Keratinocyte (primary cell): ENCODE results near the gene IRF2BP2. TPM values are rescaled to one million over a fixed set of nuclear protein-coding genes. Genes with fewer than 3 reads are reported as not detected.

Experiments used
- DNase-seq: peaks from one replicate; pipeline ENCODE4 v3.0.0-alpha.2; 2011; ENCODE audit warnings: low read depth, missing footprints, low spot score
- FAIRE-seq: peaks from 2 replicates; lab custom pipeline; 2011; peaks lifted over from hg19 to GRCh38; lab: Jason Lieb, UNC
- H2AFZ ChIP-seq: 2 replicates; pipeline ENCODE4 v1.6.0; 2012; ENCODE audit warnings: low read length, control low read depth, inconsistent platforms; ENCODE audit not compliant: control insufficient read depth
- H3K27ac ChIP-seq: 2 replicates; pipeline ENCODE4 v1.5.1; 2011; ENCODE audit warnings: low read length; ENCODE audit not compliant: control insufficient read depth, insufficient read depth
- H3K27me3 ChIP-seq: 3 replicates; pipeline ENCODE4 v1.6.0; 2011; ENCODE audit warnings: low read length; ENCODE audit not compliant: control insufficient read depth, insufficient read depth; ENCODE audit errors: extremely low read depth
- H3K36me3 ChIP-seq, 2 experiments: 2 replicates in 1 of 2; 3 replicates in 1 of 2; pipeline ENCODE4 v1.5.1; 2011; ENCODE audit warnings: low read length in 2 of 2, mild to moderate bottlenecking in 1 of 2; ENCODE audit not compliant: control insufficient read depth in 2 of 2, insufficient read depth in 2 of 2; ENCODE audit errors: extremely low read depth in 1 of 2
- H3K4me1 ChIP-seq: 3 replicates; pipeline ENCODE4 v1.5.1; 2011; ENCODE audit warnings: low read length; ENCODE audit not compliant: control insufficient read depth, insufficient read depth; ENCODE audit errors: extremely low read depth
- H3K4me2 ChIP-seq: 3 replicates; pipeline ENCODE4 v1.6.0; 2011; ENCODE audit warnings: low read depth, low read length; ENCODE audit not compliant: control insufficient read depth, insufficient read depth; ENCODE audit errors: extremely low read depth
- H3K4me3 ChIP-seq, 3 experiments: fragments of 200-600 bp in 1 of 3; sonication (generic) in 1 of 3; 2 replicates in 2 of 3; 3 replicates in 1 of 3; pipeline ENCODE4 v1.5.1; 2011 to 2016; ENCODE audit warnings: low read length in 3 of 3, mild to moderate bottlenecking in 3 of 3, control low read depth in 2 of 3, inconsistent platforms in 1 of 3, low read depth in 1 of 3, mixed read lengths in 1 of 3, mixed run types in 1 of 3, moderate library complexity in 1 of 3; ENCODE audit not compliant: control insufficient read depth in 2 of 3, insufficient read depth in 2 of 3; ENCODE audit errors: extremely low read depth in 1 of 3
- H3K79me2 ChIP-seq: 2 replicates; pipeline ENCODE4 v1.6.0; 2012; ENCODE audit warnings: low read length; ENCODE audit not compliant: control insufficient read depth, insufficient read depth
- H3K9ac ChIP-seq: 3 replicates; pipeline ENCODE4 v1.6.0; 2011; ENCODE audit warnings: low read length; ENCODE audit not compliant: control insufficient read depth, insufficient read depth; ENCODE audit errors: extremely low read depth
- H3K9me1 ChIP-seq: 3 replicates; pipeline ENCODE4 v1.6.0; 2011; ENCODE audit warnings: low read length; ENCODE audit not compliant: control insufficient read depth, insufficient read depth; ENCODE audit errors: extremely low read depth
- H3K9me3 ChIP-seq: 2 replicates; pipeline ENCODE4 v1.5.1; 2012; ENCODE audit warnings: low read depth, low read length; ENCODE audit not compliant: control insufficient read depth
- H4K20me1 ChIP-seq: 3 replicates; pipeline ENCODE4 v1.6.0; 2011; ENCODE audit warnings: low read length; ENCODE audit not compliant: control insufficient read depth, insufficient read depth; ENCODE audit errors: extremely low read depth
- CTCF ChIP-seq, 3 experiments: IDR thresholded peaks in 1 of 3; conservative IDR thresholded peaks in 1 of 3; optimal IDR thresholded peaks in 1 of 3; 2 replicates in 2 of 3; 3 replicates in 1 of 3; pipeline versions ENCODE3 to v1.5.1; 2011; ENCODE audit warnings: low read length in 3 of 3, mild to moderate bottlenecking in 3 of 3, moderate library complexity in 2 of 3, control low read depth in 1 of 3, inconsistent platforms in 1 of 3; ENCODE audit not compliant: insufficient read depth in 2 of 3; ENCODE audit errors: extremely low read depth in 1 of 3
- EZH2 ChIP-seq: IDR thresholded peaks from one replicate; pipeline ENCODE4 v1.6.1; 2012; ENCODE audit warnings: inconsistent platforms, mild to moderate bottlenecking, low read length, moderate library complexity
- dilution Hi-C: fragments of 300-500 bp; cut with MboI; formaldehyde crosslinking; loops from one replicate; pipeline ENCODE4 v1.7.0; 2020; ENCODE audit warnings: low sequenced_read_pairs; ENCODE audit not compliant: extremely low pct_ligation_motif_present
- polyA plus RNA-seq, 5 experiments: library from polyadenylated mRNA; depleted of rRNA in 3 of 5; stranded (reverse) in 3 of 5; stranded (forward) in 1 of 5; unstranded in 1 of 5; fragments of >200 nt; gene quantifications; 1 replicate in 1 of 5; 2 replicates in 3 of 5; 3 replicates in 1 of 5; pipeline versions ENCODE4 v1.2.1 to v1.2.3, GENCODE V29; 2011 to 2012; ENCODE audit warnings: missing spikeins in 2 of 5, low read depth in 1 of 5, low replicate concordance in 1 of 5

IRF2BP2 gene
- polyA plus RNA-seq, 1 donor (not counting 4 experiments of a cell fraction or from before 2014, with no cell fraction given), result 29.9 TPM

- dilution Hi-C loops, result no loop called here
- Histone ChIP-seq H2AFZ (no peak overlapping the region), H3K4me2 (peak overlapping the region; percentile 85), H3K27me3 (no peaks in the 10 kb centered on the region), H3K4me3 (peak overlapping the region; percentile 6 to 55 (median 15)), H3K9me3 (no peaks in the 10 kb centered on the region), H3K9ac (peak overlapping the region; percentile 100), H3K79me2 (peaks cover 16% of the 10 kb centered on the region), H3K4me1 (peaks cover 73% of the 10 kb centered on the region), H3K27ac (peak overlapping the region; percentile 100), H4K20me1 (no peaks in the 10 kb centered on the region), H3K36me3 (no peaks in the 10 kb centered on the region), H3K9me1 (no peaks in the 10 kb centered on the region)
- FAIRE-seq (peak; percentile 88), DNase-seq (peak; percentile 90)
- TF ChIP-seq CTCF (optimal IDR thresholded peaks at IDR 0.05 in 1 of 3, IDR thresholded peaks at IDR 0.05 in 1 of 3, conservative IDR thresholded peaks at IDR 0.05 in 1 of 3; ENCODE audit: extremely low read depth in 1 of 3, insufficient read depth in 2 of 3, low read length in 3 of 3), result no peak
- no peak for TF ChIP-seq EZH2
Observed at GRCh38 chr1:234658138-234658537, 48.2 kb upstream of the IRF2BP2 start.

DNA sequence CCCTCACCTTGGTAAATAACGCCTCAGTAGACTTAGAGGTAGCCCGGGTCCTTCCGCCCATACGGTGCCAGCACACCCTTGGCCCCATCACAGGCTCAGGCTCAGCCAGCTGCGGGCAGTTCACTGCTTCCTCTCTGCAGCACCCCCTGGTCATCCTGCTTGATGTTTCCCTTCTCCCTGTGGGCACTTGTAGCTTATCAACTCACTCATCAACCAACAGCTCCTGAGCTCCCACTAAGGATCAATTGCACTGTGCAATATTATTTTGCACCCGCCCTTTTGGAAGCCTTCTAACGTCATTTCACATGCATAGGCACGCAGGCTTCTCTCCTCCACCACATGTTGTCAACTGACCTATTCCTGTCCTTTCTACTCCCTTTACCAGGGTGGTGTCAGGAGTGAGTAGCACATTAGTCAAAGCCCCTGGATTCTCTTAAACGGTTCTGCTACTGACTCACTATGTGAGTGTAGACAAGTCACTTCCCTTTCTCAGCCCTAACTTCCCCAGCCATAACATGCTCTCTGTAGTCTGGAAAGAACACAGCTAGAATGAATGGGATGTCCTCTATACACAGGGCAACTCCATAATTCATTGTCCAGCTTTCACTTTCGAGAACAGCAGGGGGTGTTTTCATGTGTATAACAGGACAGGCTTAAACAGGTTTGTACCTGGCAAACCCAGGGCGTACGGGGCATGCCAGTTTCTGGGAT is 47.1 kb upstream of the IRF2BP2 start:
- no peak overlapping the region for H2AFZ ChIP-seq
- FAIRE-seq, result peak; percentile 99
- TF ChIP-seq CTCF (optimal IDR thresholded peaks at IDR 0.05 in 1 of 3, IDR thresholded peaks at IDR 0.05 in 1 of 3, conservative IDR thresholded peaks at IDR 0.05 in 1 of 3; ENCODE audit: extremely low read depth in 1 of 3, insufficient read depth in 2 of 3, low read length in 3 of 3) (peak in 2 of 3 experiments; percentile 17 to 18), EZH2 (no peak)
- H3K9ac ChIP-seq, result peak overlapping the region; percentile 100
- peaks cover 16% of the 10 kb centered on the region for H3K79me2 ChIP-seq
- H3K9me1 ChIP-seq, result no peaks in the 10 kb centered on the region
- peak overlapping the region; percentile 96 for H3K4me2 ChIP-seq
- dilution Hi-C loops, result no loop called here
- no peaks in the 10 kb centered on the region for H3K27me3 ChIP-seq
- H3K27ac ChIP-seq, result peak overlapping the region; percentile 100
- H4K20me1 ChIP-seq, result no peaks in the 10 kb centered on the region
- peaks cover 73% of the 10 kb centered on the region for H3K4me1 ChIP-seq
- H3K36me3 ChIP-seq, result no peaks in the 10 kb centered on the region
- peak; percentile 100 for DNase-seq
- no peaks in the 10 kb centered on the region for H3K9me3 ChIP-seq
- H3K4me3 ChIP-seq, result peak overlapping the region; percentile 69 to 91 (median 81)
